ENCODE measurements around the gene CNRIP1.

DNA sequence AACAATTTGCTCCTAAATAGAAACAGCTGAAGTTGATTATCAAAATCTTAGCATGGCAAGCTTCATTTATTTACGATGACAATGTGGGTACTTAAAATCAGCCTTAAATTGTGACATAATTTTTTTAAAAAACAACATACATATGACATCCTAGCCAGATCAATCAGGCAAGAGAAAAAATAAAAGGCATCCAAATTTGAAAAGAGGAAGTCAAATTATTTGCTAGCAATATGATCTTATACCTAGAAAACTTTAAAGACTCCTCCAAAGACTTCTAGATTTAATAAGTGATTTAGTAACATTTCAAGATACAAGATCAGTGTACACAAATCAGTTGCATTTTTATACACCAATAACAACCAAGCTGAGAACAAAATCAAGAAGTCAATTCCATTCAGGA lies 53.1 kb downstream of the CNRIP1 start:
- TF ChIP-seq, protein P1, sequence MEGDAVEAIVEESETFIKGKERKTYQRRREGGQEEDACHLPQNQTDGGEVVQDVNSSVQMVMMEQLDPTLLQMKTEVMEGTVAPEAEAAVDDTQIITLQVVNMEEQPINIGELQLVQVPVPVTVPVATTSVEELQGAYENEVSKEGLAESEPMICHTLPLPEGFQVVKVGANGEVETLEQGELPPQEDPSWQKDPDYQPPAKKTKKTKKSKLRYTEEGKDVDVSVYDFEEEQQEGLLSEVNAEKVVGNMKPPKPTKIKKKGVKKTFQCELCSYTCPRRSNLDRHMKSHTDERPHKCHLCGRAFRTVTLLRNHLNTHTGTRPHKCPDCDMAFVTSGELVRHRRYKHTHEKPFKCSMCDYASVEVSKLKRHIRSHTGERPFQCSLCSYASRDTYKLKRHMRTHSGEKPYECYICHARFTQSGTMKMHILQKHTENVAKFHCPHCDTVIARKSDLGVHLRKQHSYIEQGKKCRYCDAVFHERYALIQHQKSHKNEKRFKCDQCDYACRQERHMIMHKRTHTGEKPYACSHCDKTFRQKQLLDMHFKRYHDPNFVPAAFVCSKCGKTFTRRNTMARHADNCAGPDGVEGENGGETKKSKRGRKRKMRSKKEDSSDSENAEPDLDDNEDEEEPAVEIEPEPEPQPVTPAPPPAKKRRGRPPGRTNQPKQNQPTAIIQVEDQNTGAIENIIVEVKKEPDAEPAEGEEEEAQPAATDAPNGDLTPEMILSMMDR (IDR thresholded peaks at IDR 0.05), result no peak
- TF ChIP-seq POLR2A (IDR thresholded peaks at IDR 0.05), result no peak
